GM12878 (cell line): ENCODE results near the gene FBLN7. TPM values are rescaled to one million over a fixed set of nuclear protein-coding genes. Genes with fewer than 3 reads are reported as not detected.

Experiments used
- ATAC-seq: fragments of 200-7000 bp; cut with Tn5 transposase; 3 replicates; pipeline ENCODE4 v1.9.1; 2020; ENCODE audit warnings: mild to moderate bottlenecking, moderate library complexity
- BruUV-seq: library from RNA; stranded (reverse); fragments of 400-500 nt; replicated peaks from 2 replicates; lab custom pipeline; 2021; lab: Mats Ljungman, UMichigan
- CTCF ChIA-PET: fragments of 300-600 bp; sonication (Branson Sonifier 250); formaldehyde crosslinking; extraction: SDS; loops from one replicate; lab custom pipeline; 2021; ENCODE audit warnings: inconsistent platforms; lab: Yijun Ruan, JAX
- POLR2A ChIA-PET: fragments of 350-600 bp; formaldehyde crosslinking; extraction: SDS; loops from one replicate; lab custom pipeline; 2021; ENCODE audit warnings: inconsistent platforms; lab: Charles Lee
- RAD21 ChIA-PET: fragments of 300-600 bp; sonication (Branson Sonifier 250); formaldehyde crosslinking; loops from one replicate; lab custom pipeline; 2023; ENCODE audit warnings: antibody characterized with exemption; ENCODE audit not compliant: unreplicated experiment; lab: Charles Lee
- SMC1A ChIA-PET: fragments of 300-600 bp; sonication (Branson Sonifier 250); formaldehyde crosslinking; loops from one replicate; lab custom pipeline; 2023; ENCODE audit not compliant: unreplicated experiment, uncharacterized antibody; lab: Charles Lee
- DNase-seq: peaks from one replicate; pipeline ENCODE4 v3.0.0-alpha.2; 2011; ENCODE audit warnings: low read depth, low spot score
- FAIRE-seq: peaks from 3 replicates; lab custom pipeline; 2011; peaks lifted over from hg19 to GRCh38; lab: Jason Lieb, UNC
- H2AFZ ChIP-seq: 2 replicates; pipeline ENCODE4 v1.6.0; 2011; ENCODE audit warnings: low read depth, low read length, control low read depth; ENCODE audit not compliant: control insufficient read depth
- H3K27ac ChIP-seq: 2 replicates; pipeline ENCODE4 v1.5.1; 2011; ENCODE audit warnings: control low read depth; ENCODE audit not compliant: control insufficient read depth, insufficient read depth
- H3K27me3 ChIP-seq, 2 experiments: replicated peaks in 1 of 2; 2 replicates each; pipeline versions ENCODE4 v1.6.0 to v1.6.1; 2011; ENCODE audit warnings: low read length in 1 of 2; ENCODE audit not compliant: control insufficient read depth in 2 of 2, insufficient read depth in 2 of 2
- H3K36me3 ChIP-seq, 2 experiments: 2 replicates each; pipeline ENCODE4 v1.5.1; 2011; ENCODE audit warnings: low read length in 1 of 2; ENCODE audit not compliant: control insufficient read depth in 2 of 2, insufficient read depth in 2 of 2
- H3K4me1 ChIP-seq: 2 replicates; pipeline ENCODE4 v1.6.1; 2011; ENCODE audit warnings: mild to moderate bottlenecking, low read length, moderate library complexity, mixed read lengths; ENCODE audit not compliant: control insufficient read depth, insufficient read depth
- H3K4me2 ChIP-seq: 2 replicates; pipeline ENCODE4 v1.6.0; 2011; ENCODE audit warnings: control low read depth; ENCODE audit not compliant: control insufficient read depth, insufficient read depth
- H3K4me3 ChIP-seq: fragments of 200-600 bp; sonication (generic); 2 replicates; pipeline ENCODE4 v1.5.1; 2016
- H3K79me2 ChIP-seq: 2 replicates; pipeline ENCODE4 v1.6.0; 2011; ENCODE audit warnings: low read length; ENCODE audit not compliant: control insufficient read depth, insufficient read depth
- H3K9ac ChIP-seq: 2 replicates; pipeline ENCODE4 v1.8.0; 2011; ENCODE audit warnings: low read length, control low read depth, mixed read lengths; ENCODE audit not compliant: control insufficient read depth, insufficient read depth
- H3K9me3 ChIP-seq: replicated peaks from 3 replicates; pipeline ENCODE4 v1.5.1; 2011; ENCODE audit warnings: mild to moderate bottlenecking, low read length; ENCODE audit not compliant: control insufficient read depth, insufficient read depth
- H4K20me1 ChIP-seq: 2 replicates; pipeline ENCODE4 v1.6.0; 2011; ENCODE audit not compliant: control insufficient read depth, insufficient read depth
- ATF7 ChIP-seq: fragments of 450-650 bp; IDR thresholded peaks from 2 replicates; pipeline ENCODE4 v1.6.1; 2016; ENCODE audit warnings: low read depth, mild to moderate bottlenecking
- CBX3 ChIP-seq: fragments of 200-600 bp; sonication (generic); IDR thresholded peaks from 2 replicates; pipeline ENCODE4 v1.6.1; 2016; ENCODE audit warnings: low read depth, borderline replicate concordance
- CBX5 ChIP-seq: sonication (generic); IDR thresholded peaks from 2 replicates; pipeline ENCODE4 v1.6.1; 2016; ENCODE audit warnings: low read depth, moderate library complexity, mild to moderate bottlenecking, inconsistent platforms
- E4F1 ChIP-seq: fragments of 450-650 bp; IDR thresholded peaks from 2 replicates; pipeline ENCODE4 v1.6.1; 2018; ENCODE audit warnings: borderline replicate concordance, mild to moderate bottlenecking; ENCODE audit not compliant: partially characterized antibody
- EZH2 ChIP-seq: IDR thresholded peaks from 2 replicates; pipeline ENCODE4 v1.6.1; 2012; ENCODE audit warnings: low read depth, mild to moderate bottlenecking, control low read depth, inconsistent platforms, low read length, borderline replicate concordance; ENCODE audit not compliant: control insufficient read depth
- FOXM1 ChIP-seq: IDR thresholded peaks from 2 replicates; pipeline ENCODE4 v1.6.1; 2012; ENCODE audit warnings: low read depth, mild to moderate bottlenecking, inconsistent platforms, low read length, moderate library complexity
- IKZF1 ChIP-seq: fragments of 450-650 bp; conservative IDR thresholded peaks from 2 replicates; pipeline ENCODE4 v1.6.1; 2017; ENCODE audit warnings: antibody characterized with exemption, mild to moderate bottlenecking
- MEF2A ChIP-seq: IDR thresholded peaks from 2 replicates; pipeline ENCODE4 v1.6.1; 2011; ENCODE audit warnings: low read depth, mild to moderate bottlenecking, low read length, moderate library complexity; ENCODE audit not compliant: insufficient read depth
- NFXL1 ChIP-seq: fragments of 450-650 bp; IDR thresholded peaks from 2 replicates; pipeline ENCODE4 v1.6.1; 2017; ENCODE audit warnings: antibody characterized with exemption, mild to moderate bottlenecking, borderline replicate concordance
- PKNOX1 ChIP-seq: fragments of 450-650 bp; IDR thresholded peaks from 2 replicates; pipeline ENCODE4 v1.6.1; 2016; ENCODE audit warnings: mild to moderate bottlenecking
- RCOR1 ChIP-seq: conservative IDR thresholded peaks from 2 replicates; pipeline ENCODE4 v1.6.1; 2012; ENCODE audit warnings: low read depth, low read length, improper control_type of control experiment
- SMAD1 ChIP-seq: fragments of 450-650 bp; IDR thresholded peaks from 2 replicates; pipeline ENCODE4 v1.6.1; 2018; ENCODE audit warnings: mild to moderate bottlenecking, low read depth; ENCODE audit not compliant: partially characterized antibody
- SREBF2 ChIP-seq: IDR thresholded peaks from 2 replicates; pipeline ENCODE4 v1.6.1; 2012; ENCODE audit warnings: mild to moderate bottlenecking, low read length
- WGBS: methylation state at CpG from one replicate; pipeline ENCODE4 v1.1.6; 2016; ENCODE audit warnings: low lambda C conversion rate; ENCODE audit not compliant: insufficient replicate concordance, insufficient coverage; ENCODE audit errors: missing lambda C conversion rate; 5-methylcytosine and 5-hydroxymethylcytosine counted together
- in situ Hi-C: fragments of 300-500 bp; cut with MboI; formaldehyde crosslinking; loops from 9 replicates; pipeline ENCODE4 v1.14.3; 2018; ENCODE audit warnings: mixed read lengths
- intact Hi-C: fragments of 100-400 bp; cut with micrococcal nuclease; formaldehyde crosslinking; loops from one replicate; pipeline ENCODE4 v1.14.2; 2022; ENCODE audit not compliant: unreplicated experiment
- polyA plus RNA-seq, 11 experiments: library from polyadenylated mRNA; depleted of rRNA in 4 of 11; unstranded in 6 of 11; stranded (reverse) in 5 of 11; fragments of >200 nt; fragmentation: Nextera tagmentation in 4 of 11; fragmentation: Illumina TruSeq in 1 of 11; extraction: Ambion mirVana in 4 of 11; extraction: Trizol in 1 of 11; gene quantifications; 1 replicate in 1 of 11; 2 replicates in 10 of 11; pipeline versions ENCODE4 v1.2.1 to v1.2.3, GENCODE V29; 2011 to 2016; ENCODE audit warnings: inconsistent platforms in 2 of 11, missing spikeins in 2 of 11, low read depth in 1 of 11
- total RNA-seq, 4 experiments: library from RNA; depleted of rRNA in 3 of 4; stranded (reverse); fragments of >200 nt in 3 of 4; fragmentation: Illumina TruSeq in 1 of 4; extraction: Trizol in 1 of 4; gene quantifications; 2 replicates each; pipeline versions ENCODE4 v1.2.1 to v1.2.3, GENCODE V29; 2013 to 2021

Gene FBLN7
- total and polyA plus RNA-seq, 10 of the 15 experiments (the other 5 are each of a cell fraction or from before 2014, with no cell fraction given): 0.01 to 0.10 (median 0.01) TPM; not detected in 7

GRCh38 chr2:112147382-112148168, 9.4 kb downstream of the FBLN7 start:
- Histone ChIP-seq H3K9ac (no peak overlapping the region), H4K20me1 (no peaks in the 10 kb centered on the region), H3K27me3 (no peaks in the 10 kb centered on the region; a peak in 1 of 4 replicates), H3K4me3 (no peak overlapping the region), H3K36me3 (no peaks in the 10 kb centered on the region), H3K4me2 (no peak overlapping the region), H3K27ac (no peak overlapping the region), H3K79me2 (no peaks in the 10 kb centered on the region), H3K9me3 (no peaks in the 10 kb centered on the region), H3K4me1 (no peaks in the 10 kb centered on the region), H2AFZ (no peak overlapping the region)
- ATAC-seq (no peak), DNase-seq (no peak), FAIRE-seq (no peak)
- BruUV-seq: no TSS peak
- SMC1A ChIA-PET: no interaction called here
- TF ChIP-seq IKZF1 (no peak), PKNOX1 (no peak)
- RAD21 ChIA-PET: no interaction called here
- WGBS: 68% methylated on average over 15 of the region's 17 CpGs
- CTCF ChIA-PET: interaction anchor here (1.1 to 1.3 kb wide), 2 partner anchors 26 kb away, joined by 4 to 6 read pairs; no protein-coding TSS in a partner anchor
- intact Hi-C loops: no loop called here
- POLR2A ChIA-PET: no interaction called here
- in situ Hi-C loops: no loop called here

- H3K36me3 ChIP-seq: no peaks in the 10 kb centered on the region
- ATAC-seq: no peak
- no peaks in the 10 kb centered on the region for H3K9me3 ChIP-seq
- DNase-seq: no peak
- no TSS peak for BruUV-seq
- H3K79me2 ChIP-seq: no peaks in the 10 kb centered on the region
- ChIA-PET CTCF (interaction anchor here (1.1 to 1.3 kb wide), 2 partner anchors 27 kb away, joined by 3 to 4 read pairs; no protein-coding TSS in a partner anchor), SMC1A (no interaction called here), POLR2A (interaction anchor here (1.1 kb wide), 1 partner anchor 105 kb away, joined by 3 read pairs; no protein-coding TSS in a partner anchor), RAD21 (no interaction called here)
- H3K9ac ChIP-seq: no peak overlapping the region
- H3K4me2 ChIP-seq: no peak overlapping the region
- no peaks in the 10 kb centered on the region; a peak in 1 of 4 replicates for H3K27me3 ChIP-seq
- H4K20me1 ChIP-seq: no peaks in the 10 kb centered on the region
- no peaks in the 10 kb centered on the region for H3K4me1 ChIP-seq
- 56% methylated on average over 2 of the region's 2 CpGs for WGBS
- no peak for FAIRE-seq
- H2AFZ ChIP-seq: no peak overlapping the region
- in situ Hi-C loops (no loop called here), intact Hi-C loops (no loop called here)
- H3K27ac ChIP-seq: no peak overlapping the region
- H3K4me3 ChIP-seq: no peak overlapping the region
- no peak for TF ChIP-seq SREBF2
- TF ChIP-seq CBX5: no peak
- no peak for TF ChIP-seq NFXL1
- no peak for TF ChIP-seq EZH2
- TF ChIP-seq RCOR1: no peak
- no peak for TF ChIP-seq ATF7
- TF ChIP-seq MEF2A: no peak
- no peak for TF ChIP-seq FOXM1
- no peak for TF ChIP-seq CBX3
- TF ChIP-seq E4F1: no peak
- TF ChIP-seq SMAD1: no peak
Measured at GRCh38 chr2:112148477-112148876, 10.3 kb downstream of the FBLN7 start.
